GM19351 (cell line): ENCODE data around the gene ABCD4.
"Not testable (repeated sequence)": the region's sequence is repeated elsewhere in the genome, so short reads cannot be mapped to it uniquely, and the experiment has no call there.

Experiments used
- ATAC-seq: cut with Tn5 transposase; IDR thresholded peaks from one replicate; pipeline ENCODE4 v1.9.1; 2021; ENCODE audit warnings: mild to moderate bottlenecking, moderate library complexity; ENCODE audit not compliant: unreplicated experiment

Gene ABCD4

DNA sequence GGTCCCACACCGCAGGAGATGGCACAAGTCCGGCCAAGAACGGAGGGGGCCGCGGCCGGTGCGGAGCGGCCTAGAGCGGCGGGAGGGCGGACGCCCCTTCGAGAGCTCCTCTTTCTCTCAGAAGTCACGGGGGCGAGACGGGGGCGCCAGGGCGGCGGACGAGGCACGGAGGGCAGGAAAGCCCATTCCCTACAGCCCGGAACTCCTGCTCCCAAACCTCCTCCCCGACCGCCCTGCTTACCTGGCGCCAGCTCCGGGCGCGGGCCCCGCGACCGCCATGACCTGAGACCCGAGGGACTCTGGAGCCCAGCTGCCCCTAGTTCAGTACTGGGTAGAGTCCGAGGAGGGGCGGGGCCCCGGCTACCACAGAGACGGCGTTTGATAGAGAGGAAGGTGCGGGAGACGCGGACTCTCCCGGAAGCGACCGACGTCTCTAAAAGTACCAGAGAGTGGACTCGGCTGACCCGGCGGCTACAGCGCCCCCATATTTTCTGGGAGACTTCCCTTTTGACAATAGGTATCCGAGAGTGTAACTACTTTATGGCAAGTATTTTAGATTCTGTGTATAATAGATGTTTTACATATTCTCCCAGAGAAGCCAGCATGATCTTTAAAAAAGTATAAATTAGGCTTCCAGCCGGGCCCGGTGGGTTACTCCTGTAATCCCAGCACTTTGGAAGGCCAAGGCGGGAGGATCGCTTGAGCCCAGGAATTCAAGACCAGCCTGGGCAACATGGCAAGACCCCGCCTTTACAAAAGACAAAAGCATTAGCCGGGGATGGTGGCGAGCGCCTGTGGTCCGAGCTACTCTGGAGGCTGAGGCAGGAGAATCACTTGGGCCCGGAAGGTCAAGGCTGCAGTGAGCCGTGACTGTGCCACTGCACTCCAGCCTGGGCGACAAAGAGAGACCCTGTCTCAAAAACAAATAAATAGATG is at the start of gene ABCD4:
Gene ABCD4 (minus strand): TSS at position 301 of the 936 bp plus-strand sequence. CDS start 22 bp downstream, at position 279.
- peak; percentile 97 for ATAC-seq

DNA sequence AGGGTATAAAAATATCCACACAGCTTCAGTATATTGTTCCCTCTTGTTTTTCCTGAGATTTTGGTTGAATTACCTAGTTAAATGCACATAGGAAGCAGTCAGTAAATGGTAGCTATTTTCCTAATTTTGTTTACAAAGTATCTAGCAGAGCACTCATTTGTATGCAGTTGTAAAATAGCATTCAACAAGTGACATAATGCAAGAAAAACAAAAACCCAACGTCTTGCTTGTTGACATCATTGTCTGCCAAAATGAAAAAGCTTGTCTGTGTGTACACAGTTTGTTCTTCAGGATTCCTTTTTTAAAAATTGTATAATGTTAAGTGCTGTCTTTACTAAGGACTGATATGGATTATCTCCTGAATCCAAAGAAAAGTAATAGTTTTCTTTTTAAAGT is 48.2 kb upstream of the ABCD4 start:
- ATAC-seq, result no peak

DNA sequence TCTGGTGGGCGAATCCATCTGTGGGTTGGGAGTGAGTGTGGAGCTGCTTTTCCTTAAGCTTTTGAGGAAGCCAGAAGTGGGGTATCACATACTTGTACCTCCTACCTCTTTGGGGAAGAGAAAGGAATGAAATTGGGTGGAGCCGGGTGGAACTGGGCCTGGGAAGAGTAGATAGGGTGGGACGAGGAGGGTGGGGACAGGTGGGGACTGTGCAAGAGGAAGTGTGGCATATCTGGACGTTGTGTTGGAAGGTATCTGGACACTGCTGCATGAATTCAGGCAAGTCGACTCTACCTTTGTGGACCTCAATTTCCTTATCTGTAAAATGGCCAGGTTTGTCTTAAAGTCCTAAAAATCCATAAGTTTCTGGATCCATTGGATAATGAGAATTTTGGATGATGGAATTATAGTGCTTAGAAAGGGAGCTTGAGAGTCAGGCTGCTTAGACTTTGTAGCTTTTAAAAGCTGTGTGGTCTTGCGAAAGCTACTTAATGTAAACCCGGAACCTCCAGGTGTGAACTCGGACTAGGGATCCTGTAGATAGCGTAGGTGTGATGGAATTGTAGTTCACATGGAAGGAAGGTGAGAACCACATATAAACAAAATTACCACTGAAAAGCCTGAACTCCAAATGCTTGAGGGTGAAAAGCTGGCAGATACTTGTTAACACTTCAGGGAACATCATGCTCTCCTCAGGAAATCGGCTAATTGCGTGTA is 47.6 kb upstream of the ABCD4 start:
- ATAC-seq, result no peak

DNA sequence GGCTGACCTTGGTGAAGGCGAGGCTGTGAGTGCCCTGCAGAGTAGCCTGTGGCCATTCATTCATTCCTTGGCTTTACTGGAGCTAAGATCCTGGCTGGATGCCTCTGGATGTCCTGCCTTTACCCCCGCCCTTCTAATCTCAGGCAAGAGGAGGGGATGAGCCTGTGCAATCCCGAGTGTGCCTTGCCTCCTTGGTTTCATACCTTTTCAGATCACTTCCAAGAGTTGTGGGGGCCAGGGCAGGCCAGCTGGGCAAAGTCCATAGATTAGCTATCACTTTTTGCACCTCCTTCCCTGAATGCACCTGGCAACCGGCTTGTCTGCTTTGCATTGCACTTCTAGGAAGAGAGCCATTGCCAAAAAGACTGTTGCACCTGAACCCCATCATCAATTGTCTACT is 47.0 kb upstream of the ABCD4 start:
- no peak for ATAC-seq

DNA sequence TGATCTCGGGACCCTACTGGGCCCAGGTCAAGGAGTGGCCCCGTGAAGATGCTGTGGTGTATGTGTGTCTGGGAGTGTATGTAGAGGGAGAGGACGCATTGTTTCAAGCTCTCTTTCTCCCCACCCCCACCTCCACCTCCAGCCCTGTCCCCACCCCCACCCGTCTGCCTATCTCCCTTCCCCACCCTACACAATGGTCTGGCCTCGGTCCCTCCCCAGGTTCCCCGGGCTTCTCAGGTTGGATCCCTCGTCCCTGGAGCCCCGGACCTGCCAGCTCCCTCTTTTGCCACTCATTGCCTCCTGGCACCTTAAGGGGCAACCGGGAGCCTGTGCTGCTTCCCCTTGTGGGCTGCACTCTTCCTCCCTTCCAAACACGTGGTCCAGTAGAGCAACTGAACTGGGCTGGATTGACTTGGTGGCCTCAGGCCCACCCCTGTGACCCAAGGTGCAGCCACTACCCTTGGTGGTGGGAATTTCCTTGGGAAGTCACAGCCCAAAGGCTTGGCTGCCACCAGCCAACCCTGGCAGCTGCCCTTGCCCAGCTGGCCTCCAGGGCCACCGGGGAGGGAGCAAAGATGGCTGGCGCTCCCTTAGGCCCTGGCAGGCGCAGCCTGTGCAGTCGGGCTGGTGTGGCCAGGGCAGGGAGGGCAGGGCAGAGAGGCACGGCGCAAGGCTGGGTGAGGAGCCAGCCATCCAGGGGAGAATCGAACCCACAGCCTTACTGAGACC is 46.2 kb upstream of the ABCD4 start:
- ATAC-seq, result no peak

DNA sequence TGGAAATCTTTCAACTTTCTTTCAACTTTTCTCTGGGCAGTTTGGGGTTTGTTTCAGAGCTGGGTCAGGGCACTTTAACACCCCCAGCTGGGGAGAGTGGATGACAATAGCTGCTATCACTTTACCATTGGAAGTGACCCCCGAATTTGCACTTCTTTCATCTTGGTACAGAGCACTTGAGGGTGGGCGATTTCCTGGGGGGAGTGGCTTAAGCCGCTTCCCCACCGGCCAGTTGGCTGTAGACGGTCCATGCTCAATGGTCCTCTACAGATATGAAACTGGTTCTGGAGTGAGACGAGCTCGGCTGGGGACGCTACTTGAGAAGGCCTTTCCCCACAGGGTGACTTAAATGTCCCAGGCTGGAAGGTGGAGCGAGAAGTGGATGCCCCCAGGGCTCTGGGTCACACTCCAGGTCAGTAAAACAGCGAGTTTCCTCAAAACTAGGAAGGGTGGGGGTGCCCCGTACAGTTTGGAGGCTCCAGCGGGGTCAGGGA is 45.6 kb upstream of the ABCD4 start, which contains the start of gene VRTN:
Gene VRTN (plus strand): TSS at position 231 of the 494 bp plus-strand sequence. CDS start 8,313 bp downstream, outside the sequence.
- ATAC-seq, result no peak

DNA sequence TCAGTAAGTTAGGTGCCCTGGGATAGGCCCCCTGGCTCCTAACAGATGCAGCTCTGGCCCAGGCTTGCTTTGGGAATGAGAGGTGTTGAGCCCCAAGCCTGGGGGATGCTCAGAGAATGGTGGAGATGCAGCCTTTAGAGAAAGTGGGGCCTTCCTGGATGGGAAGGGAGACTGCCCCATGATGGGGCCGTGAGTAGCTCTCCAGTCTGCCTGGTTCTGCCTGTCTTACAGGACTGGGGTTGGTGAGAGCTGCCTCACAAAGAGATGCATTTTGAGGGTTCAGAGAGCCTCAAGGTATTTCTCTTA is 45.0 kb upstream of the ABCD4 start:
- no peak for ATAC-seq

DNA sequence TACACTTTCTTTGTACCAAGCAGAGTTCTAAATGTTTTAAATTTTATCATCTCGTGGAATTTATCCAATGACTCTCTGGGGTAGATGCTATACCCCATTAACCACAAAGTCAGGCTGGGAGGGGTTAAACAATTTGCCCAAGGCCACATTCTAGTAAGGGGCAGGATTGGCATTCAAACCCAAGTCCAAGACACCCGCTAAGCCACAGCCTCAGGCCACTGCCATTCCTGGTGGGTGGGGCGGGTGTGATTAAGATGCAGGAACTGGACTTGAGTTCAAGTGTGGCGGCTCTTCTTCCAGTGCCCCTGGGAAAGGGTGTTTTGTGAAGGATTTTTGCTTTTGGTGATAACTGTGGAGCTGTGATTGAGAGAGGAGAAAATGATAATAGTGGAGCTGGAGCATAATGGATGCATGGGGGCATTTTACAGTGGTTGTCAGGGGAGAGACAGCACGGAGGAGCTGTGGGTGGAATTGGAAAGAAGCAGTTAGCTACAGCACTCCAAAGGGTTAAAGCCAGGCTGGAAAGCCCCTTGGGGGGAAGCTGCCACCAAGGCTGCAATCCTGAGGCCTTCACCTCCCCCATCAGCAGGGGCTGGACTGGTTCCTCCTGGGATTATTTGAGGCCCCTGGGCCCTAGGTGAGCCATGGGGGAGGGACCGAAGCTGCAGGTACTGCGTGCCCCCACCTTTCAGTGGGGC is 44.5 kb upstream of the ABCD4 start:
- no peak for ATAC-seq

DNA sequence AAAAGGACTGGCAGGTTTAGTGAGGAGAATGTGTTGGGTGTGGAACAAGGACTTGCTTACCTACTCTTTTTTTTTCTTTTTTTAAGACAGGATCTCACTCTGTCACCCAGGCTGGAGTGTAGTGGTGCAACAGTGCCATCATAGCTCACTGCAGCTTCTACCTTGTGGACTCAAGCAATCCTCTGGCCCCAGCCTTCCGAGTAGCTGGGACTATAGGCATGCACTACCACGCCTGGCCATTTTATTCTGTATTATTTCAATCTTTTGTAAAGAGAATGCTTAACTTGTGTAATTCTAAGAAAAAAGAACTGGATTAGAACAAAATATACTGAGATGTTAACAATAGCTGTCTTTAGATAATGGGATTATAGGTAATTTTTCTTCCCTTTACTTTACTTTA is 43.6 kb upstream of the ABCD4 start:
- ATAC-seq, result no peak

DNA sequence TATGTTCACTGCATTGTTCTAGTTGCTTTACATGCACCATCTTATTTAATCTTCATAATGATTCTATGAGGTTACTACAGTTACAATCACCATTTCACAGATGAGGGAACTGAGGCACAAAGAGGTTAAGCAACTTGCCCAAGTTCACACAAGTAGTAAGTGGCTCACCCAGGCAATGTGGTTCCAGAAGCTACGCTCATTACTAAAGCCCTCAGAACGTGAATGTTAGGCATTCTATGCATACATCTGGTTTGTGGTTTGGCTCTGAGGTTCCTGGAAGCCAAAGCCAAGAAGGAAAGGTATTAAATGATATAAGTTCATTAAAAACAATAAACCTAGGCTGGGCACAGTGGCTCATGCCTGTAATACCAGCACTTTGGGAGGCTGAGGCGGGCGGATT is 31.2 kb upstream of the ABCD4 start:
- ATAC-seq, result no peak

DNA sequence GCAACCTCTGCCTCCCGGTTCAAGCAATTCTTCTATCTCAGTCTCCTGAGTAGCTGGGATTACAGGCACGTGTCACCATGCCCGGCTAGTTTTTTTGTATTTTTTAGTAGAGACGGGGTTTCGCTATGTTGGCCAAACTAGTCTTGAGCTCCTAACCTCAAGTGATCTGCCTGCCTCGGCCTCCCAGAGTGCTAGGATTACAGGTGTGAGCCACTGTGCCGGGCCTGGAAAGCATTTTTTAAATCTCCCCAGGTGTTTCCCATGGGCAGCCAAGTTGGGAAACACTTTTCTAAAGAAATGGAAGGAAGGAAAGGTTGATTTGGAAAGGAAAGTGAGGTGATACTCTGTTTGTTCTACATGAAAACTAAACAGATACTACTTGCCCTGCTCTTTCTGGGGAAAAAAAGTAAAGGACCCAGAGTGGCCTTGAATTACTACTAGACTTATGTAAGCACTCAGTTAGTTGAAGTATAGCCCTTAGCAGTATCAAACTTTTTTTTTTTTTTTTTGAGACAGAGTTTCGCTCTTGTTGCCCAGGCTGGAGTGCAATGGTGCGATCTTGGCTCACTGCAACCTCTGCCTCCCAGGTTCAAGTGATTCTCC is 27.3 kb upstream of the ABCD4 start:
- not testable (repeated sequence) for ATAC-seq

DNA sequence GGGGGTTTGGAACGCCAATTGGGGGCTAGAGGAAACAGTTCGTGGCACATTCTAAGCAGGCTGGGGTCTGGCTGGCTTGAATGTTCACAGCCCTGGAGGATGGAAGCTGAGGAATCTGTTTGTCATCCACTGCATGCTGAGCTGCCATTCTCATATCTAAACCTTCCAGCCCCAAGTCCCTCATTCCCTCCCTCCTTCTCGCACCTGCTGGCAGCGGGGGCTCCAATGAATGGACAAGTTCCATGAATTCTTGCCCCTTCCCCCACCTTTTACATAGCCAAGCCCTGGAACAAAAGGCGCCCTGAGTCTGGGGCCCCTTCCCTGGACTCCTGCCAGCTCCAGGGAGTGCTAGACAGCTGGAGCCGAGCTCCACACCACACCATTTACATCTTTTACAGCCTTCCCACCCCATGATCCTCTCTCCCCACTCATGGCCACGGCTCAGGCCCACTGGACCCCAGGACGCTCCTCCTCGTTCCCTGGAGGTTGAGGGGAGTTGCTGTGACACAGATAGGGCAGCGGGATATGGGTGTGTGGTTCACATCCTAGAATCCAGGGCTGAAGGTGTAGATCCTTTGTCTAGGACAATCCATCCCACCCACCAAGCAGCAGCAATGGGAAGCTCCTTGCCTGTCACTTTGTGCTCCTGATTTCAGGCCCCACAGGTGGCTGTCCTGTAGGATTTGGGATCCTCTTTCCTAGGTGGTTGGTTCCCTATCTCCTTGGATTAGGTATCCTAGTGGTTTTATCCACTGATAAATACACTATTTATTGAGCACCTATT is 23.8 kb upstream of the ABCD4 start:
- ATAC-seq, result no peak

DNA sequence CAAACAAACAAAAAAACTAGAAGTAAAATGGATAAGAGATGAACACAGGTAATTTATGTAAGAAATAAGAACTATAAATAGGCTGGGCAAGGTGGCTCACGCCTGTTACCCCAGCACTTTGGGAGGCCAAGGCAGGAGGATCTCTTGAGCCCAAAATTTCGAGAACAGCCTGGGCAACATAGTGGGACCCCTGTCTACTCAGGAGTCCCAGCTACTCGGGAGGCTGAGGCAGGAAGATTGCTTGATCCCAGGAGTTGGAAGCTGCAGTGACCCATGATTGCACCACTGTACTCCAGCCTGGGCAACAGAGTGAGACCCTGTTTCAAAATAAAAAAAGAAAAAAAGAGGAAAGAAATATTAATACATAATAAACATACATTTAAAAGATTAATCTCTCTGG is 22.7 kb upstream of the ABCD4 start:
- no peak for ATAC-seq

DNA sequence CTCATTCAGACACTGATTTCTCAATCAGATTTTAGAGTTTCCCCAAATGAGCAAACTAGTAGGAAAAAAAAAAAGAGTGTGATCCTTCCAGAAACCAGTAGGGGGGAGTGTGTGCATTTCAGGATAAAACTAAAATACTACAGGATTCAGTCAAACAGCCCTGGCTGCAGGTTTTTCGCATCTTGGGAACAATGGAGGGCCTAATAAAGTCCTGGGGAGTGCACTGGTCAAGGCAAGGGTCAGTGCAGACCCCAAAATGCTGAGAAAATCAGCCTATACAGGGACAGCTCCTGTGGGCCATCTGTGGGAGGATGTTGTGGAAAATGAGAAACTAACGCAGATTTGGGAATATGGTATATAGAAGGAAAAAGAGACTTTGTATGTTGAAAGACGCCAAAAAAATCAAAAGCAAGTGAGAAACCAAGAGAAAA is 22.2 kb upstream of the ABCD4 start:
- no peak for ATAC-seq

DNA sequence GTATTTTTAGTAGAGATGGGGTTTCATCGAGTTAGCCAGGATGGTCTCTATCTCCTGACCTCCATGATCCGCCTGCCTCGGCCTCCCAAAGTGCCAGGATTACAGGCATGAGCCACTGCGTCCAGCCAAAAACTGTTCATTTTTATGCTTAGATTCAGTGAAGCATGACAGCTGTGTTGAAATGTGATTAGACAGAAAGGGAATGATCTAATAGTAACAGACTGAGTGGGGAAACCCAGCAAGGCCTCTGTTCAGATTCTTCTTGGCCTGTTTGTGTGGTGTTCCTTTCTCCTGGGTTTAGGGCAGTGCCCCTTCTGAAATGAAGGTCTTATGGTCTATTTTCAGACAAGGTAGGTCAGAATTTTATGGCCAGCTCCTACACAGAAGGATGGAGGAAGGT is 11.8 kb upstream of the ABCD4 start:
- no peak for ATAC-seq

DNA sequence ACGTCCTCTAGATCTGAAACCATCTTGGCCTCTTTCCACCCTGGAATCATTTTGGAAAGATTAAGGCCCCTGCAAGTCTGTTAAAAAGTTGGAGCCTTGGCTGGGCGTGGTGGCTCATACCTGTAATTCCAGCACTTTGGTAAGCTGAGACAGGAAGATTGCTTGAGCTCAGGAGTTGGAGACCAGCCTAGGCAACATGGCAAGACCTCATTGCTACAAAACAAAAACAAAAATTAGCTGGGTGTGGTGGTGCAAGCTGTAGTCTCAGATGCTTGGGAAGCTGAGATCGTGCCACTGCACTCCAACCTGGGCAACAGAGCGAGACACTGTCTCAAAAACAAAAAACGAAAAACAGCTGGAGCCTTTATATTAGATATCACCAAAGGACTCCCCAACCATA is 10.9 kb upstream of the ABCD4 start:
- no peak for ATAC-seq

DNA sequence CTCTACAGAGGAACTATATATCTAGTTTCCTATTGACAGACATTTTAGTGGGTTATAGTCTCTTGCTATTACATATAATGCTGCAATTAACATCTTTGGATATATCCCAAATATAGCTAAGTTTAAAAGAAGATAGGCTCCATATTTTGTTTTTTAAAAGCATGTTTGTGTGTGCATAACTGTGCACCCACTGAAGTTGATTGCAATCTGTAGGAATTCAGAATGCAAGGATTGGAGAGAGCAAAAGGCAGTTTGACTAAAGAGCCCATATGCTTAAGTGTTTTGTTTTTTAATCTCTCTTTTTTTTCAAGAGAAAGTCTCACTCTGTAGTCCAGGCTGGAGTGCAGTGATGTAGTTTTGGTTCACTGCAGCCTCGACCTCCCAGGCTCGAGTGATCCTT is 9.4 kb upstream of the ABCD4 start:
- ATAC-seq, result no peak

DNA sequence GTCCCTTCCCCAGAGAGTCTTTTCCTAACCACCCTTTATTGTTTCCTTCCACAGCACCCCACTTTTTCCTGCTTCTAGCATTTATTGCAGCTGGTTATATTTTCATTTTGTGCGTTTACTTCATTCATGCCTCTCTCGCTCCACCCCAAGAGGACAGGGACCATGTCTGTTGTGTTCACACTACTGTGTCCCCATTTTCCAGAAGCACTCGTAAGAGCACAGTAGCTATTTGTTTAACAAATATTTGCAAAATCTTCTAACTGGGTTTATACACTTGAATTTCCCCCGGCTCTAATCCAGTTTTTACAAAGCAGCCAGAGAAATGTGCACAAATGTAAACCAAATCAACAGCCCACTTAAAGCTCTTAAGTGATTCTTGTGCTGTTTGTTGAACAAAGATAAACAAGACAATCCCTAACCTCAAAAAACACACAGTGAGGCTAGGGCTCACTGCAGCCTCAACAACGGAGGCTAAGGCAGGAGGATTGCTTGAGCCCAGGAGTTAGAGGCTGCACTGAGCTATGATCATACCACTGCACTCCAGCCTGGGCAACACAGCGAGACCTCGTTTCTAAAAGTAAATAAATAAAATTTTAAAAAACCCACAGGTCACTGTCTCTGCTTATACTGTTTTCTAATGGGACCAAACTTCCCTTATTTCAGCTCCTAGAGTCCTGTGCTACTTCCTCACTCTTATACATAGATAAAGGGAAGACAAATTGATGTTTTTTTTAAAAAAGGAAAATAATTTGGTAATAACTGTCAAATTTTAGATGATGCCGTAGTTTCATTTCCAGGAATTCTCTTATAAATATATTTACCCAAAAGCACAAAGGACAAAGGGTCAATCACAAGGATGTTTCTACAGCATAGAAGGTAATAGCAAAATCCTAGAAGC is 6.6 kb upstream of the ABCD4 start:
- ATAC-seq, result no peak

DNA sequence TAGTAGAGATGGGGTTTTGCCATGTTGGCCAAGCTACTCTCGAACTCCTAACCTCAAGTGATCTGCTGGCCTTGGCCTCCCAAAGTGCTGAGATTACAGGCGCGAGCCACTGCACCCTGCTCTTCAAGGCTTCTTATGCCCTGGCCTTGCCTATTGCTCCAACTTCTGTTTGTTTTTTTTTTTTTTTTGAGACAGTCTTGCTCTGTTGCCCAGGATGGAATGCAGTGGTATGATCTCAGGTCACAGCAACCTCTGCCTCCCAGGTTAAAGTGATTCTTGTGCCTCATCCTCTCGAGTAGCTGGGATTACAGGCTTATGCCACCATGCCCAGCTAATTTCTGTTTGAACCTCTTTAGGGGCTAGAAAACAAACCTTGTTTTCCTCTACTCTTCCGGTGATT is 6.0 kb upstream of the ABCD4 start:
- no peak for ATAC-seq
